Spleen (tissue), 7 donors: ENCODE results near the gene CDON.

Experiments
- CTCF ChIP-seq, 11 experiments: fragments of 200-600 bp in 7 of 11; fragments of 450-650 bp in 4 of 11; sonication (generic) in 4 of 11; IDR thresholded peaks in 8 of 11; conservative IDR thresholded peaks in 3 of 11; 1 replicate in 7 of 11; 2 replicates in 4 of 11; pipeline versions ENCODE4 v1.4.0 to v1.8.0; 2016 to 2021; ENCODE audit warnings: antibody characterized with exemption in 11 of 11, inconsistent platforms in 4 of 11, mild to moderate bottlenecking in 1 of 11
- POLR2A ChIP-seq, 3 donors: fragments of 450-650 bp; IDR thresholded peaks; one replicate each; pipeline ENCODE4 v1.5.1; 2017; ENCODE audit warnings: antibody characterized with exemption in 3 of 3, mild to moderate bottlenecking in 1 of 3
- donor health status: DM: no; HTN: no; CAD: no; lungs with moderate emphysema.
- donor health status: DM: no; HTN: no; CAD: no.
- donor health status: DM: no; HTN: no; CAD: no.

GRCh38 chr11:126024123-126024522 lies 38.5 kb downstream of the CDON start:
- TF ChIP-seq CTCF (IDR thresholded peaks at IDR 0.05 in 8 of 11, conservative IDR thresholded peaks at IDR 0.05 in 3 of 11) (no peak), POLR2A (IDR thresholded peaks at IDR 0.05) (no peak)
